HG03565 (cell line): Measurements from ENCODE around the gene JPT1.
"Not testable (repeated sequence)": the region's sequence is repeated elsewhere in the genome, so short reads cannot be mapped to it uniquely, and the experiment has no call there.

Experiments used
- ATAC-seq: cut with Tn5 transposase; IDR thresholded peaks from one replicate; pipeline ENCODE4 v1.9.1; 2021; ENCODE audit warnings: mild to moderate bottlenecking, moderate library complexity; ENCODE audit not compliant: unreplicated experiment

The JPT1 gene

GRCh38 chr17:75158480-75158879 lies 4.2 kb upstream of the JPT1 start:
- not testable (repeated sequence) for ATAC-seq

- ATAC-seq, result no peak
Measured at GRCh38 chr17:75155191-75155601, 884 bp upstream of the JPT1 start.

GRCh38 chr17:75153780-75154194 lies 525 bp downstream of the JPT1 start:
- ATAC-seq, result peak; percentile 15

GRCh38 chr17:75152922-75153779 lies 1.2 kb downstream of the JPT1 start:
- ATAC-seq, result no peak

GRCh38 chr17:75152523-75152921 lies 1.8 kb downstream of the JPT1 start:
- no peak for ATAC-seq

GRCh38 chr17:75151930-75152329 lies 2.4 kb downstream of the JPT1 start:
- no peak for ATAC-seq

- no peak for ATAC-seq
Measured at GRCh38 chr17:75147878-75148546, 6.3 kb downstream of the JPT1 start.

GRCh38 chr17:75146592-75146991 lies 7.7 kb downstream of the JPT1 start:
- no peak for ATAC-seq

GRCh38 chr17:75144816-75145512 lies 9.3 kb downstream of the JPT1 start:
- no peak for ATAC-seq

- no peak for ATAC-seq
Measured at GRCh38 chr17:75142236-75142971, 11.9 kb downstream of the JPT1 start.

GRCh38 chr17:75138519-75138918 lies 15.8 kb downstream of the JPT1 start:
- no peak for ATAC-seq

- ATAC-seq, result not testable (repeated sequence)
Measured at GRCh38 chr17:75137762-75138161, 16.6 kb downstream of the JPT1 start.

- no peak for ATAC-seq
Measured at GRCh38 chr17:75135946-75136345, 18.4 kb downstream of the JPT1 start.

- ATAC-seq, result no peak
Measured at GRCh38 chr17:75135452-75135851, 18.9 kb downstream of the JPT1 start.

GRCh38 chr17:75133607-75134347 lies 20.5 kb downstream of the JPT1 start:
- not testable (repeated sequence) for ATAC-seq

GRCh38 chr17:75133001-75133400 lies 21.3 kb downstream of the JPT1 start:
- ATAC-seq, result no peak

GRCh38 chr17:75132018-75133000 lies 22.0 kb downstream of the JPT1 start:
- ATAC-seq, result not testable (repeated sequence)

- ATAC-seq, result peak; percentile 62
Measured at GRCh38 chr17:75131278-75132017, 22.9 kb downstream of the JPT1 start, which contains the start of gene NT5C. Gene NT5C (minus strand): TSS chr17:75131742. CDS start chr17:75131707, 35 bp downstream.
